PC-3 (cell line): ENCODE data around the gene LPCAT1. TPM values are rescaled to one million over a fixed set of nuclear protein-coding genes. Genes with fewer than 3 reads are reported as not detected.

Source experiments
- ATAC-seq: fragments of 200-7000 bp; cut with Tn5 transposase; 2 replicates; pipeline ENCODE4 v1.9.1; 2020; ENCODE audit warnings: mild to moderate bottlenecking, moderate library complexity
- BruUV-seq: library from RNA; stranded (reverse); fragments of 400-500 nt; replicated peaks from 2 replicates; lab custom pipeline; 2021; lab: Mats Ljungman, UMichigan
- CTCF ChIA-PET: fragments of 300-600 bp; sonication (Branson Sonifier 250); formaldehyde crosslinking; loops from one replicate; lab custom pipeline; 2022; ENCODE audit warnings: antibody characterized with exemption; lab: Charles Lee
- POLR2A ChIA-PET: fragments of 300-600 bp; sonication (Branson Sonifier 250); formaldehyde crosslinking; loops from one replicate; lab custom pipeline; 2022; ENCODE audit warnings: antibody characterized with exemption; ENCODE audit not compliant: unreplicated experiment; lab: Charles Lee
- DNase-seq: peaks from one replicate; pipeline ENCODE4 v3.0.0-alpha.2; 2015
- H2AFZ ChIP-seq: fragments of 300-600 bp; sonication (generic); 2 replicates; pipeline ENCODE4 v1.6.0; 2016; ENCODE audit warnings: antibody characterized with exemption, low read length
- H3F3A ChIP-seq: fragments of 300-600 bp; sonication (generic); one replicate; pipeline ENCODE4 v1.6.0; 2017; ENCODE audit warnings: antibody characterized with exemption, low read length, control low read depth, mild to moderate bottlenecking; ENCODE audit not compliant: unreplicated experiment
- H3K27ac ChIP-seq: fragments of 300-600 bp; sonication (generic); 2 replicates; pipeline ENCODE4 v1.5.1; 2016; ENCODE audit warnings: mild to moderate bottlenecking, low read length
- H3K27me3 ChIP-seq: fragments of 300-600 bp; sonication (generic); 2 replicates; pipeline ENCODE4 v1.6.1; 2016; ENCODE audit warnings: low read length, mixed read lengths
- H3K36me3 ChIP-seq: fragments of 300-600 bp; sonication (generic); 2 replicates; pipeline ENCODE4 v1.6.1; 2016; ENCODE audit warnings: low read depth, mixed run types, low read length, mixed read lengths
- H3K4me1 ChIP-seq: fragments of 300-600 bp; sonication (generic); 2 replicates; pipeline ENCODE4 v1.5.1; 2016; ENCODE audit warnings: low read length; ENCODE audit not compliant: insufficient read depth
- H3K4me2 ChIP-seq: fragments of 300-600 bp; sonication (generic); 2 replicates; pipeline ENCODE4 v1.6.0; 2016; ENCODE audit warnings: low read length
- H3K4me3 ChIP-seq: fragments of 300-600 bp; sonication (generic); 2 replicates; pipeline ENCODE4 v1.5.1; 2016; ENCODE audit warnings: mild to moderate bottlenecking, low read length, mixed read lengths
- H3K79me2 ChIP-seq: fragments of 300-600 bp; sonication (generic); 2 replicates; pipeline ENCODE4 v1.6.1; 2017; ENCODE audit warnings: low read length, mixed read lengths
- H3K9ac ChIP-seq: fragments of 300-600 bp; sonication (generic); 2 replicates; pipeline ENCODE4 v1.6.0; 2016; ENCODE audit warnings: mild to moderate bottlenecking, low read length
- H3K9me2 ChIP-seq: fragments of 300-600 bp; sonication (generic); replicated peaks from 2 replicates; pipeline ENCODE4 v1.6.1; 2016; ENCODE audit warnings: mixed run types, low read length, mixed read lengths
- H3K9me3 ChIP-seq: fragments of 300-600 bp; sonication (generic); 2 replicates; pipeline ENCODE4 v1.6.1; 2016; ENCODE audit warnings: low read length, mixed read lengths
- H4K20me1 ChIP-seq: fragments of 300-600 bp; sonication (generic); 2 replicates; pipeline ENCODE4 v1.6.1; 2016; ENCODE audit warnings: low read length, mixed read lengths
- CTCF ChIP-seq: fragments of 300-600 bp; sonication (generic); conservative IDR thresholded peaks from 2 replicates; pipeline ENCODE4 v1.5.1; 2017; ENCODE audit warnings: antibody characterized with exemption, low read depth, mild to moderate bottlenecking, low read length
- EZH2 ChIP-seq: fragments of 300-600 bp; sonication (generic); IDR thresholded peaks from one replicate; pipeline ENCODE4 v1.6.1; 2017; ENCODE audit warnings: antibody characterized with exemption, mild to moderate bottlenecking, low read length; ENCODE audit not compliant: unreplicated experiment
- EZH2phosphoT487 ChIP-seq: fragments of 300-600 bp; sonication (generic); IDR thresholded peaks from 2 replicates; pipeline ENCODE4 v1.6.1; 2018; ENCODE audit warnings: mild to moderate bottlenecking, antibody characterized with exemption, low read length, borderline replicate concordance
- intact Hi-C: fragments of 100-400 bp; cut with micrococcal nuclease; formaldehyde crosslinking; loops from 2 replicates; pipeline ENCODE4 v1.9.0; 2023
- total RNA-seq: library from RNA; depleted of rRNA; stranded (reverse); fragments of >200 nt; gene quantifications from 2 replicates; pipeline ENCODE4 v1.2.3, GENCODE V29; 2014

Gene LPCAT1
- total RNA-seq, 1 experiment from 2014 or later, result 121 TPM

- Histone ChIP-seq H3K4me1 (no peaks in the 10 kb centered on the region), H3K79me2 (peaks cover 85% of the 10 kb centered on the region), H3K9me2 (no peaks in the 10 kb centered on the region), H3K9me3 (no peaks in the 10 kb centered on the region), H3F3A (no peaks in the 10 kb centered on the region), H3K9ac (no peak overlapping the region), H3K36me3 (peaks cover 53% of the 10 kb centered on the region), H3K27me3 (no peaks in the 10 kb centered on the region), H2AFZ (no peak overlapping the region), H3K4me2 (no peak overlapping the region), H3K27ac (no peak overlapping the region), H4K20me1 (peaks cover 52% of the 10 kb centered on the region), H3K4me3 (no peak overlapping the region)
- ATAC-seq (no peak), DNase-seq (no peak)
- TF ChIP-seq EZH2 (no peak), EZH2phosphoT487 (no peak), CTCF (no peak)
- CTCF ChIA-PET, result no interaction called here
- POLR2A ChIA-PET, result no interaction called here
- no TSS peak for BruUV-seq
- intact Hi-C loops, result no loop called here
These were observed 25.8 kb downstream of the LPCAT1 start for GRCh38 chr5:1497795-1498622.

- H3F3A ChIP-seq, result no peaks in the 10 kb centered on the region
- no TSS peak for BruUV-seq
- H3K4me2 ChIP-seq, result no peak overlapping the region
- H2AFZ ChIP-seq, result no peak overlapping the region
- H3K9ac ChIP-seq, result no peak overlapping the region
- ChIA-PET CTCF (no interaction called here), POLR2A (no interaction called here)
- H3K4me1 ChIP-seq, result no peaks in the 10 kb centered on the region
- H3K9me2 ChIP-seq, result no peaks in the 10 kb centered on the region
- H3K27ac ChIP-seq, result no peak overlapping the region
- H3K79me2 ChIP-seq, result peaks cover 78% of the 10 kb centered on the region
- intact Hi-C loops, result no loop called here
- peaks cover 45% of the 10 kb centered on the region; the same call in 1 of the 2 replicates for H4K20me1 ChIP-seq
- DNase-seq (no peak), ATAC-seq (no peak)
- no peak for TF ChIP-seq CTCF
- TF ChIP-seq EZH2, result no peak
- TF ChIP-seq EZH2phosphoT487, result no peak
- H3K27me3 ChIP-seq, result no peaks in the 10 kb centered on the region
- no peak overlapping the region for H3K4me3 ChIP-seq
- peaks cover 60% of the 10 kb centered on the region for H3K36me3 ChIP-seq
- no peaks in the 10 kb centered on the region for H3K9me3 ChIP-seq
These were observed 26.4 kb downstream of the LPCAT1 start for GRCh38 chr5:1497242-1497777.

- Histone ChIP-seq H3K4me2 (no peak overlapping the region), H3K9me2 (no peaks in the 10 kb centered on the region), H3F3A (no peaks in the 10 kb centered on the region), H3K4me1 (no peaks in the 10 kb centered on the region), H3K4me3 (no peak overlapping the region), H3K36me3 (peaks cover 64% of the 10 kb centered on the region), H3K9me3 (no peaks in the 10 kb centered on the region), H3K9ac (no peak overlapping the region), H3K27ac (no peak overlapping the region), H4K20me1 (peaks cover 33% of the 10 kb centered on the region; the same call in 1 of the 2 replicates), H3K79me2 (peaks cover 60% of the 10 kb centered on the region), H3K27me3 (no peaks in the 10 kb centered on the region), H2AFZ (no peak overlapping the region)
- ChIA-PET POLR2A (no interaction called here), CTCF (no interaction called here)
- DNase-seq, result no peak
- TF ChIP-seq EZH2phosphoT487, result no peak
- ATAC-seq, result no peak
- intact Hi-C loops, result no loop called here
- no TSS peak for BruUV-seq
These were observed 28.2 kb downstream of the LPCAT1 start for GRCh38 chr5:1495525-1495897.
